Parathyroid adenoma (tissue), 2 donors: Measurements from ENCODE around the gene RBBP5.

ENCODE experiments used
- H2AFZ ChIP-seq: fragments of 300-600 bp; sonication (generic); one replicate; pipeline ENCODE4 v1.7.0; 2017; ENCODE audit warnings: antibody characterized with exemption, mild to moderate bottlenecking
- H3K27ac ChIP-seq: fragments of 300-600 bp; sonication (generic); one replicate; pipeline ENCODE4 v1.7.0; 2017
- H3K27me3 ChIP-seq: fragments of 300-600 bp; sonication (generic); one replicate; pipeline ENCODE4 v1.7.0; 2017; ENCODE audit warnings: low read length; ENCODE audit not compliant: control insufficient read depth, insufficient read depth
- H3K36me3 ChIP-seq: fragments of 300-600 bp; sonication (generic); one replicate; pipeline ENCODE4 v1.7.0; 2017; ENCODE audit warnings: low read length; ENCODE audit not compliant: control insufficient read depth, insufficient read depth
- H3K4me1 ChIP-seq: fragments of 300-600 bp; sonication (generic); one replicate; pipeline ENCODE4 v1.7.0; 2017; ENCODE audit warnings: control low read depth
- H3K4me2 ChIP-seq: fragments of 300-600 bp; sonication (generic); one replicate; pipeline ENCODE4 v1.7.0; 2017; ENCODE audit warnings: low read length
- H3K4me3 ChIP-seq: fragments of 300-600 bp; sonication (generic); one replicate; pipeline ENCODE4 v1.7.0; 2017; ENCODE audit warnings: low read depth, low read length
- H3K79me2 ChIP-seq: fragments of 300-600 bp; sonication (generic); one replicate; pipeline ENCODE4 v1.7.0; 2017; ENCODE audit warnings: control low read depth
- H3K9ac ChIP-seq: fragments of 300-600 bp; sonication (generic); one replicate; pipeline ENCODE4 v1.7.0; 2017; ENCODE audit warnings: mild to moderate bottlenecking
- H3K9me3 ChIP-seq: fragments of 300-600 bp; sonication (generic); one replicate; pipeline ENCODE4 v1.7.0; 2017; ENCODE audit warnings: low read length; ENCODE audit not compliant: control insufficient read depth
- TF ChIP-seq, protein P1 (sequence below): fragments of 300-600 bp; sonication (generic); IDR thresholded peaks from one replicate; pipeline ENCODE4 v1.7.0; 2017; ENCODE audit warnings: antibody characterized with exemption, mild to moderate bottlenecking
- donor health status: primary hyperparathyroidism.

Gene RBBP5

DNA sequence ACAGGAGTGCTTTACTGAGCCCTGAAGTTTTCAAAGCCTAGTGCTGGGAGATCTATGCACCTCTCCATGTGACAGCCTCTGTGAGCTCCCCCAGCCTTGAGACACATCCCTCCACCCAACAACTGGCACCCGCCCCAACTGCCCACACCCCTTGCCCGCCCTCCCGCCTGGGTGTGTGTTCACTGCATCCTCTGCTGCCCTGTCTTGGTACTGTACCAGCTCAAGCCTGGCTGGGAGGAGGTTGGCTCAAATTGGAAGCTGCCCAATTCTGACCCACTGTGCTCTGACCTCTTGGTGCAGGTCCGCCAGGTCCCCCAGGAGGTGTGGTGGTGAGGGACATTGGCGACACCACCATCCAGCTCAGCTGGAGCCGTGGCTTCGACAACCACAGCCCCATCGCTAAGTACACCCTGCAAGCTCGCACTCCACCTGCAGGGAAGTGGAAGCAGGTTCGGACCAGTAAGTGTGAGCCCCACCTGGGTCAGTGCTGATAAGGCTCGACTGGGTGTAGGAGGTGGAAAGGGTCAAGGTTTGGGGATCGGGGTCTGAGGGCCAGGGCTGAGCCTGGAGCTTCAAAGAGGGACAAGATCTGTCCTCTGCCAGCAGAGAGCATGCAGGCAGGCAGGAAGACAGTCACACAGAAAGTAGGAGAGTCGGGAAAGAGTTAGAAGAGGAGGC is 55.5 kb downstream of the RBBP5 start:
- H3K4me1 ChIP-seq: no peaks in the 10 kb centered on the region
- no peaks in the 10 kb centered on the region for H3K27me3 ChIP-seq
- H3K79me2 ChIP-seq: no peaks in the 10 kb centered on the region
- H3K27ac ChIP-seq: no peak overlapping the region
- no peak overlapping the region for H3K4me3 ChIP-seq
- TF ChIP-seq, protein P1, sequence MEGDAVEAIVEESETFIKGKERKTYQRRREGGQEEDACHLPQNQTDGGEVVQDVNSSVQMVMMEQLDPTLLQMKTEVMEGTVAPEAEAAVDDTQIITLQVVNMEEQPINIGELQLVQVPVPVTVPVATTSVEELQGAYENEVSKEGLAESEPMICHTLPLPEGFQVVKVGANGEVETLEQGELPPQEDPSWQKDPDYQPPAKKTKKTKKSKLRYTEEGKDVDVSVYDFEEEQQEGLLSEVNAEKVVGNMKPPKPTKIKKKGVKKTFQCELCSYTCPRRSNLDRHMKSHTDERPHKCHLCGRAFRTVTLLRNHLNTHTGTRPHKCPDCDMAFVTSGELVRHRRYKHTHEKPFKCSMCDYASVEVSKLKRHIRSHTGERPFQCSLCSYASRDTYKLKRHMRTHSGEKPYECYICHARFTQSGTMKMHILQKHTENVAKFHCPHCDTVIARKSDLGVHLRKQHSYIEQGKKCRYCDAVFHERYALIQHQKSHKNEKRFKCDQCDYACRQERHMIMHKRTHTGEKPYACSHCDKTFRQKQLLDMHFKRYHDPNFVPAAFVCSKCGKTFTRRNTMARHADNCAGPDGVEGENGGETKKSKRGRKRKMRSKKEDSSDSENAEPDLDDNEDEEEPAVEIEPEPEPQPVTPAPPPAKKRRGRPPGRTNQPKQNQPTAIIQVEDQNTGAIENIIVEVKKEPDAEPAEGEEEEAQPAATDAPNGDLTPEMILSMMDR: no peak
- no peak overlapping the region for H3K9ac ChIP-seq
- no peaks in the 10 kb centered on the region for H3K9me3 ChIP-seq
- no peak overlapping the region for H3K4me2 ChIP-seq
- H2AFZ ChIP-seq: no peak overlapping the region
- no peaks in the 10 kb centered on the region for H3K36me3 ChIP-seq

DNA sequence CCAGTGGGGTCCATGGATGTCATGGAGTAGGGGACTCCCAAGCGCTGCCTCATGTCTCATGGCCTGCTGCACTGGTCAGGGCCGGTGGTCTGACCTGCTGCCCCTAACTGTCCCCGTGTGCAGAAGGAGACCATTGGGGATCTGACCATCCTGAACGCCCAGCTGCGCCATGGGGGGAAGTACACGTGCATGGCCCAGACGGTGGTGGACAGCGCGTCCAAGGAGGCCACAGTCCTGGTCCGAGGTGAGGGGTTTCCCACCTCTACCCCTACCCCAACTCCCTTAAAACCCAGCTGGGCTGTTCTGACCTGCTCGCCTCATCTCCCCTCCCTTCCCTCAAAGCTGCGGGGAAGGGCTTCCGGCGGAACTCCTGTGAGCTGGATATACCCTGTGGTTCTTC is 56.1 kb downstream of the RBBP5 start:
- Histone ChIP-seq H3K36me3 (no peaks in the 10 kb centered on the region), H3K4me1 (no peaks in the 10 kb centered on the region), H3K27me3 (no peaks in the 10 kb centered on the region), H3K4me2 (no peak overlapping the region), H3K9ac (no peak overlapping the region), H2AFZ (no peak overlapping the region), H3K79me2 (no peaks in the 10 kb centered on the region), H3K9me3 (no peaks in the 10 kb centered on the region), H3K27ac (no peak overlapping the region), H3K4me3 (no peak overlapping the region)
- TF ChIP-seq, protein P1: no peak

DNA sequence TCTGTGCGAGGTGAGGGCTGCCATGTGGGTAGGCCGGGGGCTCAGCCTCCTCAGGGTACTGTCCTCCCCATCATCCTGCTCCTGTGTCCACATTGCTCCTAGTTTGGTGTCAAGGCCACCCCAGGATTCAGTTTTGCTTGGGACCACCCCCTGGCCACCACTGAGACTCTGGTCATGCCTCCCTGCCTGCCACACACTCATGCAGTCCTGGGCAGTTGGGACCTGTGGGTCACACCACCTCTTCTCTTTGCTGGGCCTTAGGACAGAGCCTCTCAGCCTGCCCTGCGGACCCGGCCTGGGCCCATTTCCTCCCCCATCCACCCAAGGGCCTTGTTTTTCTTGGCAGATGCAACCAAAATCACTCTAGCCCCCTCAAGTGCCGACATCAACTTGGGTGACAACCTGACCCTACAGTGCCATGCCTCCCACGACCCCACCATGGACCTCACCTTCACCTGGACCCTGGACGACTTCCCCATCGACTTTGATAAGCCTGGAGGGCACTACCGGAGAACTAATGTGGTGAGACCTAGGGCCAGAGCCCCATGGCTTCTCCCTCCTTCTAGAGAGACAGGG is 56.9 kb downstream of the RBBP5 start:
- Histone ChIP-seq H3K9me3 (no peaks in the 10 kb centered on the region), H3K79me2 (no peaks in the 10 kb centered on the region), H2AFZ (no peak overlapping the region), H3K27ac (no peak overlapping the region), H3K36me3 (no peaks in the 10 kb centered on the region), H3K27me3 (no peaks in the 10 kb centered on the region), H3K4me2 (no peak overlapping the region), H3K4me1 (no peaks in the 10 kb centered on the region), H3K4me3 (no peak overlapping the region), H3K9ac (no peak overlapping the region)
- TF ChIP-seq, protein P1: no peak

DNA sequence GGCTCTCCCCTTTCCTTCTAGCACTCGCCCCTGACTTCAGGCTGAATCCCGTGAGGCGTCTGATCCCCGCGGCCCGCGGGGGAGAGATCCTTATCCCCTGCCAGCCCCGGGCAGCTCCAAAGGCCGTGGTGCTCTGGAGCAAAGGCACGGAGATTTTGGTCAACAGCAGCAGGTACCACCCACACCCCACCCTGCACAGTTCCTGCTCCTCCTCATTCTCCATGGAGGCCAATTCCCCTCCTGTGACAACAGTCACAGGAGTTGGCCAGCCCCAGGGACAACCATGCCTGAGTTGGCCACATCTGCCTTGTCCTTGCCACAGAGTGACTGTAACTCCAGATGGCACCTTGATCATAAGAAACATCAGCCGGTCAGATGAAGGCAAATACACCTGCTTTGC is 57.5 kb downstream of the RBBP5 start:
- H3K36me3 ChIP-seq: no peaks in the 10 kb centered on the region
- H3K4me2 ChIP-seq: no peak overlapping the region
- no peaks in the 10 kb centered on the region for H3K79me2 ChIP-seq
- no peak overlapping the region for H3K4me3 ChIP-seq
- TF ChIP-seq, protein P1: no peak
- no peak overlapping the region for H3K27ac ChIP-seq
- H3K9me3 ChIP-seq: no peaks in the 10 kb centered on the region
- H3K27me3 ChIP-seq: no peaks in the 10 kb centered on the region
- no peaks in the 10 kb centered on the region for H3K4me1 ChIP-seq
- H2AFZ ChIP-seq: no peak overlapping the region
- no peak overlapping the region for H3K9ac ChIP-seq

DNA sequence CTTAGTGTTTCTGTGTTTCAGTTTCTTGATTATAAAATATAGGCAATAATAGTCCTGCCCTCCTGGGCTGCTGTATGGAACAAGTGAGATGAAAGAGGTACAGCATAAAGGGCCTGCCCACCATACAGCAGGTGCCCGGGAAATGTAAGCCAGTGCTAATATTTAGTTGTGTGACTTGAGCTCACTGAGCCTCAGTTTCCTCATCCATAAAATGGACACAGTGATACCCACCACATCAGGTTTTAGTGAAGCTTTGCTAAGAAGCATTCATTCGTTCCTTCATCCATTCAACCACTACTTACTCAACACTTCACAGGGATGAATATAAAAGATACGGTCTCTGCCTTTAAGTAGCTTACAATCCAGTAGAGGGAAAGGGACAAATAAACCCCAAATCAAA is 58.9 kb downstream of the RBBP5 start:
- Histone ChIP-seq H3K36me3 (no peaks in the 10 kb centered on the region), H3K79me2 (no peaks in the 10 kb centered on the region), H3K9me3 (no peaks in the 10 kb centered on the region), H3K9ac (no peak overlapping the region), H3K4me3 (no peak overlapping the region), H2AFZ (no peak overlapping the region), H3K27ac (no peak overlapping the region), H3K4me2 (no peak overlapping the region), H3K27me3 (no peaks in the 10 kb centered on the region), H3K4me1 (no peaks in the 10 kb centered on the region)
- TF ChIP-seq, protein P1: no peak
